HepG2 (cell line): Measurements from ENCODE around the gene PARP3. TPM values are rescaled to one million over a fixed set of nuclear protein-coding genes. Genes with fewer than 3 reads are reported as not detected.

Source experiments
- BRCA1 ChIP-seq: sonication (generic); formaldehyde crosslinking; IDR thresholded peaks from 2 replicates; pipeline ENCODE4 v1.4.0; 2020; ENCODE audit warnings: missing genetic modification reagents
- CCDC6 ChIP-seq: sonication (generic); formaldehyde crosslinking; IDR thresholded peaks from 2 replicates; pipeline ENCODE4 v1.8.1; 2022; ENCODE audit warnings: mild to moderate bottlenecking, missing genetic modification reagents, moderate library complexity
- EP300 ChIP-seq, 3 experiments: sonication (generic) in 1 of 3; formaldehyde crosslinking in 1 of 3; IDR thresholded peaks; 2 replicates each; pipeline versions ENCODE4 v1.5.1 to v1.6.1; 2011 to 2020; ENCODE audit warnings: low read depth in 2 of 3, low read length in 2 of 3, borderline replicate concordance in 1 of 3, improper control_type of control experiment in 1 of 3, mild to moderate bottlenecking in 1 of 3, missing genetic modification reagents in 1 of 3, moderate library complexity in 1 of 3
- ETV5 ChIP-seq: IDR thresholded peaks from 2 replicates; pipeline ENCODE4 v1.6.1; 2018; ENCODE audit warnings: missing biosample characterization, missing genetic modification reagents, inconsistent platforms, borderline replicate concordance
- HMG20B ChIP-seq: conservative IDR thresholded peaks from 2 replicates; pipeline ENCODE4 v1.6.1; 2016; ENCODE audit warnings: missing genetic modification reagents, missing compliant biosample characterization
- HNRNPLL ChIP-seq: fragments of 200-400 bp; formaldehyde crosslinking; IDR thresholded peaks from 2 replicates; pipeline ENCODE4 v1.6.1; 2017; ENCODE audit warnings: mild to moderate bottlenecking, low read depth, low read length; ENCODE audit not compliant: poor library complexity, severe bottlenecking
- HOXA3 ChIP-seq: sonication (generic); formaldehyde crosslinking; IDR thresholded peaks from 2 replicates; pipeline ENCODE4 v1.5.0; 2020; ENCODE audit warnings: missing genetic modification reagents
- ISL2 ChIP-seq: sonication (generic); formaldehyde crosslinking; IDR thresholded peaks from 2 replicates; pipeline ENCODE4 v1.5.0; 2020; ENCODE audit warnings: missing genetic modification reagents
- KMT2A ChIP-seq: sonication (generic); formaldehyde crosslinking; IDR thresholded peaks from 2 replicates; pipeline ENCODE4 v1.4.0; 2020; ENCODE audit warnings: missing genetic modification reagents
- MXI1 ChIP-seq: IDR thresholded peaks from 3 replicates; pipeline ENCODE4 v1.6.1; 2012; ENCODE audit warnings: low read depth, low read length, inconsistent platforms, borderline replicate concordance
- MYC ChIP-seq: sonication (generic); formaldehyde crosslinking; IDR thresholded peaks from 2 replicates; pipeline ENCODE4 v1.9.0; 2021; ENCODE audit warnings: missing genetic modification reagents, borderline replicate concordance
- ZFX ChIP-seq: sonication (generic); formaldehyde crosslinking; IDR thresholded peaks from 2 replicates; pipeline ENCODE4 v1.4.0; 2020; ENCODE audit warnings: mild to moderate bottlenecking, low read depth, missing genetic modification reagents, moderate library complexity
- ZMAT3 ChIP-seq: sonication (generic); formaldehyde crosslinking; conservative IDR thresholded peaks from 2 replicates; pipeline ENCODE4 v1.7.0; 2021; ENCODE audit warnings: missing genetic modification reagents
- ZNF260 ChIP-seq: sonication (generic); formaldehyde crosslinking; IDR thresholded peaks from 2 replicates; pipeline ENCODE4 v1.4.0; 2020; ENCODE audit warnings: missing genetic modification reagents, low read depth, mild to moderate bottlenecking, borderline replicate concordance
- ZNF510 ChIP-seq: sonication (generic); formaldehyde crosslinking; IDR thresholded peaks from 2 replicates; pipeline ENCODE4 v1.4.0; 2020; ENCODE audit warnings: low read depth, mild to moderate bottlenecking, missing genetic modification reagents
- ZNF598 ChIP-seq: sonication (generic); formaldehyde crosslinking; IDR thresholded peaks from 2 replicates; pipeline ENCODE4 v1.5.1; 2020; ENCODE audit warnings: mild to moderate bottlenecking, missing genetic modification reagents, borderline replicate concordance
- ZNF703 ChIP-seq: sonication (generic); formaldehyde crosslinking; IDR thresholded peaks from 2 replicates; pipeline ENCODE4 v1.5.1; 2020; ENCODE audit warnings: missing genetic modification reagents, mild to moderate bottlenecking, moderate library complexity, borderline replicate concordance
- ZNF773 ChIP-seq: sonication (generic); formaldehyde crosslinking; IDR thresholded peaks from 2 replicates; pipeline ENCODE4 v1.4.0; 2020; ENCODE audit warnings: missing genetic modification reagents, borderline replicate concordance
- polyA plus RNA-seq, 8 experiments: library from polyadenylated mRNA; depleted of rRNA in 3 of 8; stranded (reverse) in 7 of 8; unstranded in 1 of 8; fragments of >200 nt; fragmentation: Illumina TruSeq in 4 of 8; extraction: Trizol in 4 of 8; gene quantifications; 2 replicates each; pipeline versions ENCODE4 v1.2.1 to v1.2.3, GENCODE V29; 2011 to 2016; ENCODE audit warnings: low read depth in 4 of 8, missing spikeins in 1 of 8, mixed read lengths in 1 of 8; ENCODE audit not compliant: insufficient read depth in 1 of 8
- total RNA-seq, 5 experiments: library from RNA; depleted of rRNA; stranded (reverse); fragments of >200 nt; fragmentation: Illumina TruSeq; extraction: Trizol; gene quantifications; 2 replicates each; pipeline ENCODE4 v1.2.3, GENCODE V29; 2016; ENCODE audit warnings: low read depth in 1 of 5
- TF ChIP-seq, protein P1 (sequence below): IDR thresholded peaks from 2 replicates; pipeline ENCODE4 v1.6.1; 2016; ENCODE audit warnings: missing compliant biosample characterization, missing genetic modification reagents, borderline replicate concordance
- TF ChIP-seq, protein P2 (sequence below): IDR thresholded peaks from 2 replicates; pipeline ENCODE4 v1.6.1; 2012; ENCODE audit warnings: inconsistent platforms
- TF ChIP-seq, protein P3 (sequence below): fragments of 450-650 bp; IDR thresholded peaks from 2 replicates; pipeline ENCODE4 v1.6.1; 2016
- TF ChIP-seq, protein P4 (sequence below): sonication (generic); formaldehyde crosslinking; IDR thresholded peaks from 2 replicates; pipeline ENCODE4 v1.9.0; 2022; ENCODE audit warnings: low read depth, missing genetic modification reagents
- TF ChIP-seq, protein P5 (sequence below): sonication (generic); formaldehyde crosslinking; IDR thresholded peaks from 2 replicates; pipeline ENCODE4 v1.4.0; 2020; ENCODE audit warnings: missing genetic modification reagents

PARP3 gene
- total and polyA plus RNA-seq, 2 of the 13 experiments (the other 11 are each of a cell fraction or from before 2014, with no cell fraction given), result 11.2 to 21.5 TPM

DNA sequence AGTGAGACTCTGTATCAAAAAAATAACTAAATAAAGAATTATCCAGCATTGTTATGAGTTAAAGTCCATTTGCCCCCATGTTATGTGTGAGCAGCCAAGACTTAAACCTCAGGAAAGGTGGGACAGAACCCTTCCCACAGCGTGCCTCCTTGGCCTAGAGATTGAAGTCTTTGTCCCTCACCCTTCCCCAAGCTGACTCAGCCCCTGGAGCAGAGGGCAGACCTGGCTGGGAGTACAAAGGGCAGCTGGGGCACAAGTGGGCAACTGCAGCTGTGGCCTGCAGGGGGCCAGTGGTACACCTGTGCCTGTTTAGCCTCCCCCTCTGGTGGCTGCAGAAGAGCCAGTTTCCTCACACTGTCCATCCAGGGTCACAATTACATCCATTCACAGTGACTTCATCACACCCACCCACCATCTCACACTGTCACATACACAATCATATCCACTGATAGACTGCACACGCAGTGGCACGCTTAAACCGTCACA lies 40.2 kb downstream of the PARP3 start (continued):
- TF ChIP-seq, protein P1, sequence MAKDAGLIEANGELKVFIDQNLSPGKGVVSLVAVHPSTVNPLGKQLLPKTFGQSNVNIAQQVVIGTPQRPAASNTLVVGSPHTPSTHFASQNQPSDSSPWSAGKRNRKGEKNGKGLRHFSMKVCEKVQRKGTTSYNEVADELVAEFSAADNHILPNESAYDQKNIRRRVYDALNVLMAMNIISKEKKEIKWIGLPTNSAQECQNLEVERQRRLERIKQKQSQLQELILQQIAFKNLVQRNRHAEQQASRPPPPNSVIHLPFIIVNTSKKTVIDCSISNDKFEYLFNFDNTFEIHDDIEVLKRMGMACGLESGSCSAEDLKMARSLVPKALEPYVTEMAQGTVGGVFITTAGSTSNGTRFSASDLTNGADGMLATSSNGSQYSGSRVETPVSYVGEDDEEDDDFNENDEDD (CRISPR knock-in tag), result 0 out of 2 replicates have a peak, but pooled peaks have one; percentile 59
- TF ChIP-seq ISL2 (CRISPR knock-in tag) (no peak), ZNF773 (CRISPR knock-in tag) (no peak), HMG20B (no peak), EP300 (IDR thresholded peaks at IDR 0.05; ENCODE audit: low read depth in 2 of 2, low read length in 2 of 2) (peak; percentile 61; a peak in 1 of 4 replicates), EP300 (CRISPR knock-in tag; IDR thresholded peaks at IDR 0.05; ENCODE audit: borderline replicate concordance) (no peak; the same call in 1 of the 2 replicates), HNRNPLL (no peak), BRCA1 (CRISPR knock-in tag) (no peak), CCDC6 (CRISPR knock-in tag) (no peak), ZNF598 (CRISPR knock-in tag) (no peak; the same call in 1 of the 2 replicates), HOXA3 (CRISPR knock-in tag) (peak; percentile 79), ZFX (CRISPR knock-in tag) (peak; percentile 1), ETV5 (CRISPR knock-in tag) (peak; percentile 62; the same call in 1 of the 2 replicates), ZNF510 (CRISPR knock-in tag) (peak; percentile 19; the same call in 1 of the 2 replicates), MXI1 (peak; percentile 78; the same call in 1 of the 3 replicates), KMT2A (CRISPR knock-in tag) (0 out of 2 replicates have a peak, but pooled peaks have one; percentile 54), ZNF703 (CRISPR knock-in tag) (no peak), MYC (CRISPR knock-in tag) (peak; percentile 87), ZMAT3 (CRISPR knock-in tag) (peak; percentile 55; the same call in 1 of the 2 replicates), ZNF260 (CRISPR knock-in tag) (no peak)
- TF ChIP-seq, protein P2, sequence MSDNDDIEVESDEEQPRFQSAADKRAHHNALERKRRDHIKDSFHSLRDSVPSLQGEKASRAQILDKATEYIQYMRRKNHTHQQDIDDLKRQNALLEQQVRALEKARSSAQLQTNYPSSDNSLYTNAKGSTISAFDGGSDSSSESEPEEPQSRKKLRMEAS, result peak; percentile 79
- TF ChIP-seq, protein P3, sequence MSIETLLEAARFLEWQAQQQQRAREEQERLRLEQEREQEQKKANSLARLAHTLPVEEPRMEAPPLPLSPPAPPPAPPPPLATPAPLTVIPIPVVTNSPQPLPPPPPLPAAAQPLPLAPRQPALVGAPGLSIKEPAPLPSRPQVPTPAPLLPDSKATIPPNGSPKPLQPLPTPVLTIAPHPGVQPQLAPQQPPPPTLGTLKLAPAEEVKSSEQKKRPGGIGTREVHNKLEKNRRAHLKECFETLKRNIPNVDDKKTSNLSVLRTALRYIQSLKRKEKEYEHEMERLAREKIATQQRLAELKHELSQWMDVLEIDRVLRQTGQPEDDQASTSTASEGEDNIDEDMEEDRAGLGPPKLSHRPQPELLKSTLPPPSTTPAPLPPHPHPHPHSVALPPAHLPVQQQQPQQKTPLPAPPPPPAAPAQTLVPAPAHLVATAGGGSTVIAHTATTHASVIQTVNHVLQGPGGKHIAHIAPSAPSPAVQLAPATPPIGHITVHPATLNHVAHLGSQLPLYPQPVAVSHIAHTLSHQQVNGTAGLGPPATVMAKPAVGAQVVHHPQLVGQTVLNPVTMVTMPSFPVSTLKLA, result peak; percentile 40; the same call in 1 of the 2 replicates
- TF ChIP-seq, protein P4, sequence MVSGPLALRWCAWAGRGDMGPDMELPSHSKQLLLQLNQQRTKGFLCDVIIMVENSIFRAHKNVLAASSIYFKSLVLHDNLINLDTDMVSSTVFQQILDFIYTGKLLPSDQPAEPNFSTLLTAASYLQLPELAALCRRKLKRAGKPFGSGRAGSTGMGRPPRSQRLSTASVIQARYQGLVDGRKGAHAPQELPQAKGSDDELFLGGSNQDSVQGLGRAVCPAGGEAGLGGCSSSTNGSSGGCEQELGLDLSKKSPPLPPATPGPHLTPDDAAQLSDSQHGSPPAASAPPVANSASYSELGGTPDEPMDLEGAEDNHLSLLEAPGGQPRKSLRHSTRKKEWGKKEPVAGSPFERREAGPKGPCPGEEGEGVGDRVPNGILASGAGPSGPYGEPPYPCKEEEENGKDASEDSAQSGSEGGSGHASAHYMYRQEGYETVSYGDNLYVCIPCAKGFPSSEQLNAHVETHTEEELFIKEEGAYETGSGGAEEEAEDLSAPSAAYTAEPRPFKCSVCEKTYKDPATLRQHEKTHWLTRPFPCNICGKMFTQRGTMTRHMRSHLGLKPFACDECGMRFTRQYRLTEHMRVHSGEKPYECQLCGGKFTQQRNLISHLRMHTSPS, result peak; percentile 91
- TF ChIP-seq, protein P5, sequence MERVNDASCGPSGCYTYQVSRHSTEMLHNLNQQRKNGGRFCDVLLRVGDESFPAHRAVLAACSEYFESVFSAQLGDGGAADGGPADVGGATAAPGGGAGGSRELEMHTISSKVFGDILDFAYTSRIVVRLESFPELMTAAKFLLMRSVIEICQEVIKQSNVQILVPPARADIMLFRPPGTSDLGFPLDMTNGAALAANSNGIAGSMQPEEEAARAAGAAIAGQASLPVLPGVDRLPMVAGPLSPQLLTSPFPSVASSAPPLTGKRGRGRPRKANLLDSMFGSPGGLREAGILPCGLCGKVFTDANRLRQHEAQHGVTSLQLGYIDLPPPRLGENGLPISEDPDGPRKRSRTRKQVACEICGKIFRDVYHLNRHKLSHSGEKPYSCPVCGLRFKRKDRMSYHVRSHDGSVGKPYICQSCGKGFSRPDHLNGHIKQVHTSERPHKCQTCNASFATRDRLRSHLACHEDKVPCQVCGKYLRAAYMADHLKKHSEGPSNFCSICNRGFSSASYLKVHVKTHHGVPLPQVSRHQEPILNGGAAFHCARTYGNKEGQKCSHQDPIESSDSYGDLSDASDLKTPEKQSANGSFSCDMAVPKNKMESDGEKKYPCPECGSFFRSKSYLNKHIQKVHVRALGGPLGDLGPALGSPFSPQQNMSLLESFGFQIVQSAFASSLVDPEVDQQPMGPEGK, result peak; percentile 87
